Stimulated activated CD4-positive, alpha-beta T cell treated with anti-CD3 and anti-CD28 coated beads, Interleukin-4, amount 100 ng/mL, for 24 hours (primary cell): ENCODE results near the gene OSBPL6.
A peak's percentile ranks its signal among the peaks of the same experiment; 100 is the strongest.

Source experiments
- DNase-seq: peaks from one replicate; pipeline ENCODE4 v3.0.0-alpha.2; 2020

OSBPL6 gene

GRCh38 chr2:178277741-178278197, 83.5 kb downstream of the OSBPL6 start:
- DNase-seq: no peak

DNA sequence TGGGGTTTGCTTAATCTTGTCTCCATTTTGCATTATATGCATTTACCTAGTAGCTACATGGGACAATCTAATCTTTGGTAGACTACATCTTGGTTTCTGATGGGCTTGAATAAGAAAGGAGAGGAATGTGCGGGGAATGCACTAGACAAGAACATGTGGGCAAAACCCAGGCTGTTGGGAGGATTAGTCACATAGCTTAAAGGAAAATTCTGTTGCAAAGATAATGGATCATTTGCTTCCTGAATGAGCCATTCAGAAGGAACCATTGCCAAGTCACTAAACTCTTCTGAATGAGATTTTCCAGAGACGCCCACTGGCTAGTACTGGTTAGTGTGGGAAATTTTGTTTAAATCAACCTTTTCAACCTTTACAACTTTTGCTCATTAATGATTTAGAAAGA, 84.8 kb downstream of the OSBPL6 start:
- DNase-seq: no peak

DNA sequence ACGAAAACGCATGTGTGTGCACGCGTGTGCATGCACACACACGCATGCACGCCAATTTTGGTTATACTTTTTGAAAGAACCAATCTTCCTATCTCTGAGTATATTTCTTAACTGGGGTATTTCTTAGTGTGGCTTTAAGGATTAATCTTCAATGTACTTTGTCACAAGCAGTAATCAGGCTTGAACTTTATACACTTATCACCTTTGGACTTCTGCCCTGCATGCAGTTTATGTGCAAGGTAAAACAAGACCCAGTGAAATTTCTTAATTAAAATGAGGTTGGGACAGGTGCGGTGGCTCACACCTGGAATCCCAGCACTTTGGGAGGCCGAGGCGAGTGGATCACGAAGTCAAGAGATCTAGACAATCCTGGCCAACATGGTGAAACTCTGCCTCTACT, 85.3 kb downstream of the OSBPL6 start:
- DNase-seq: no peak

GRCh38 chr2:178280244-178280852, 86.0 kb downstream of the OSBPL6 start:
- DNase-seq: peak; percentile 49

- DNase-seq: no peak
These were observed 87.9 kb downstream of the OSBPL6 start for GRCh38 chr2:178282075-178282815.

GRCh38 chr2:178283341-178283918, 89.1 kb downstream of the OSBPL6 start:
- no peak for DNase-seq

- DNase-seq: no peak
These were observed 90.4 kb downstream of the OSBPL6 start for GRCh38 chr2:178284613-178285286.

DNA sequence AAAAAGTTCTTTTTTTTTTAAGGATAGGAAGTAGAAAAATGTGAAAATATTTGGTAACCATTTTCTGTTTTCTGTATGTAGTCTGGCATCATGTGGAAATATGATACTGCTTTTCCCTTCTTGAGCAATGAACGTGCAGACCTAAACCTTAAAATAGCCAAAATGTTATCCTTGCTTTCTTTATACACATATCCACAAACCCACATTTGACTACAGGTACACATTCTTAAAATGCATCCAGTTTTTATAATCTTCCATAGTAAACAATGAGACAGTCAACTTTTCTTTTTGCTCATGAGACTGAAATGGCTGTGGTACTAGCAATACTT, 90.9 kb downstream of the OSBPL6 start:
- no peak for DNase-seq

- DNase-seq: no peak
These were observed 92.3 kb downstream of the OSBPL6 start for GRCh38 chr2:178286636-178287035.

DNA sequence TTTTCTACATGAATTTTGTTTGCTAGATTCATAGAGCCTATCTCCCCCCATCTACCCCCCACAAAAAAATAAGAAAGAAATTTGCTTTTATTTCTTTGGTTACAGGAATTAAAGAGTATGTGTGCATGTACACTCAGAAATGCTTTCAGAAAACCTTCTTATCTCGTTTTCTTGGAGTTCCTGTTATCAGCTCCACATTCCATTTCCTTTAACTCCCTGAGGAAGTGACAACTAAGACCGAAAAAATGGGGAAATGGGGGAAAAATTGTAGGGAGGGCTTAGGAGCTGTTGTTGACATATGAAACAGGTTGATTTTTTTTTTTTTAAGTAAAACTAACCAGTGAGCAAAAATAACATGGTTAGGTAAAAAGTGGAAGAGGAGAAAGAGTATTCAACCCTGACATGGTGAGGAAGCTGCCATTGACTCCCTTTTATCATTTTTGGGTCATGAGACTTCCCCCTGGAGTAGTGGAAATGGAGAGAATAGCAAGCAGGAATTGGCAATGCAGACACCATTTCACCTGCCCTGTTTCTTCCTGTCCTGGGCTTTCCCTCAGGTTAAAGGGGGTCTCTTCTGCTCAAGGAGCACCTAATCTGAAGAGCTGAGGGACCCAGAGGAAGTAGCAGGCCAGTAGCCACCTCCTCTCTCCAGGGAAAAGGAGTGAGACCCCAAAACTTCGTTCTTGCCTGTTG, 93.5 kb downstream of the OSBPL6 start:
- DNase-seq: no peak

DNA sequence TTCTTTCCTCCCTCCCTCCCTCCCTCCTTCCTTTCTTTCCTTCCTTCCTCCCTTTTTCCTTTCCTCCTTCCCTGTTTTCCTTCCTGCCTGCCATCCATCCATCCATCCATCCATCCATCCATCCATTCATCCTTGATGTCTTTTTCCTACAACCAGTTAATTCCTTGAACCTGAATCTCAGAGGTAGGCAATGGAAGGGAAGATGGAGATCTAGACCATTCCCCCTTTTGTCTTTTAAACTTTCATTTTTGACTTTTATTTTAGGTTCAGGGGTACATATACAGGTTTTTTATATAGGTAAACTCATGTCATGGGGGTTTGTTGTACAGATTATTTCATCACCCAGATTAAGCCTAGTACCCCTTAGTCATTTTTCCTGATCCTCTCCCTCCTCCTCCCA, 97.4 kb downstream of the OSBPL6 start:
- no peak for DNase-seq

DNA sequence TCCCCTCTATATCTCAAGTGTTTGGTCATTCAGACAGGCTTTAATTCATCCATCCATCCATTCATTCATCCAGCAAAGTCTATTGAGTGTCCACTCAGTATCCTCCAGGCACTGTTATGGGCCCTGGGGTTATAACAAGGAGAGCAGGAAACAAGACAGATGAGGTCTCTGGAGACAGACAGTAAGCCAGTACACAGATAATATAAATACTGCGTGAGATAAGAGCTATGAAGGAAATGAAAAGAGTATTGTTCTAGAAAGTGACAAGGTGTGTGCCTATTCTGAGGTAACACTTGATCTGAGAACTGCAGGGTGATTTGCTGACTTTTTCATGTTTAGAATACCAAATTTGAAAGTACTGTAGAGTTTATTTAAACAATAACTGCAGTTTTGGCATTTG, 98.3 kb downstream of the OSBPL6 start:
- no peak for DNase-seq

GRCh38 chr2:178295115-178295514, 100.8 kb downstream of the OSBPL6 start:
- no peak for DNase-seq

DNA sequence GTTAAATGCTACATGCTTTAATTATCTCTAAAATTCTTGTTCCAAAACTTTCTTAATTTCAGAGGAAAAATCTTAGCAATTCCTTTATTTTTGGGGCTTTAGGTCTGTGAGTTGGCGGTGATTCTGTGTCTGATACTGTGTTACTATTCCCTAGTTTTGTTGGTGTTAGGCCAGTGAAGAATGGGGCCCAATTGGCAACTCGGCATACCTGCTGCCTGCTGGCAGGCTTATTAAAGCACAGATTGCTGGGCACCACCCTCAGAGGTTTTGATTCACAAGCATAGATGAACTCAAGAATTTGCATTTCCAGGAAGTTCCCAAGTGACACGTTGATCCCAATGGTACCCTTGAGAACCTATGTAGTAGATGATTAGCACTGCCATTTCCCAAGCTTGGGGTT, 101.6 kb downstream of the OSBPL6 start:
- no peak for DNase-seq

GRCh38 chr2:178296394-178297090, 102.2 kb downstream of the OSBPL6 start:
- DNase-seq: no peak

- DNase-seq: no peak
These were observed 102.7 kb downstream of the OSBPL6 start for GRCh38 chr2:178297091-178297411.

DNA sequence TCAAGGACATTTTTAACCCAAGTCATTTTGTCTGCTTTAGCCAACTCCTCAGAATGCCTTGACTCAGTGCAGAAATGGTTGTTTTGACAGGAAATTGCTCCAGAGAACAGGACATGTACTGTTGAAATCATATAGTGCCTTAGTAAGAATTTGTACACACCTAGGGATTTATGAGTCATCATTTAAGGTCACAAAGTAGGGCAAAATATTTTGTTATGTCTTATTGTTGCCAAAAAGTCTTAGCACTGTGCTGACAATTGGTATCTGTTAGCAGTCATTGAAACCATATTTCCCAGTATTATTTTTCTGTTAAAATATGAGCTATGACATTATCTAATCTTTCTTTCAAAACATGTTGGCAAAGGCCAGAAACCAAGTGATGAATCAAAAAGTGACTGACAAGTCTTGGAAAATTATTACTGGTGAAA, 104.5 kb downstream of the OSBPL6 start:
- DNase-seq: no peak

- DNase-seq: no peak
These were observed 107.4 kb downstream of the OSBPL6 start for GRCh38 chr2:178301649-178302238.

- DNase-seq: no peak
These were observed 110.0 kb downstream of the OSBPL6 start for GRCh38 chr2:178304333-178304732.

- DNase-seq: peak; percentile 8
These were observed 112.2 kb downstream of the OSBPL6 start for GRCh38 chr2:178306352-178307073.

- no peak for DNase-seq
These were observed 113.3 kb downstream of the OSBPL6 start for GRCh38 chr2:178307650-178308049.

DNA sequence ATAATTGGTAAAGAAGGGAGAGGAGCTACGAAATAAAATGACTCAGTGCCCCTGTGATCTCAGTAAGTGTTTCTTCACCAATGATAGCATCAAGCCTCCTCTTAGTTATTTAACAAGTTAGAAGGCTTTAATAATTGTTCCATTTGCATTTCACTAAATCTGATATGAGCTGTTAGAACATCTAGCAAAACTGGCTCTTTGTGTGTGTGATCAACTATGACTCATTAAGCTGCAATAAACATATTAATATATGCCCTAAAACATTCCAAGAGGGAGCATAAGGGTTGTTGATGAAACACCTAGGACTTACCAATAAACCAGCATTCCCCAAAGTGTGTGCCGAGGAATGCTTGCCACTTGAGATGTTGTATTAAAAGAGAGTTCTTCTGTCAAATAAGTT, 115.2 kb downstream of the OSBPL6 start:
- DNase-seq: no peak
